A673 (cell line): ENCODE results near the gene SORL1. TPM values are rescaled to one million over a fixed set of nuclear protein-coding genes. Genes with fewer than 3 reads are reported as not detected.

Experiments used
- BruUV-seq: library from RNA; stranded (reverse); fragments of 400-500 nt; replicated peaks from 2 replicates; lab custom pipeline; 2021; lab: Mats Ljungman, UMichigan
- CTCF ChIA-PET: fragments of 300-600 bp; sonication (Branson Sonifier 250); formaldehyde crosslinking; loops from one replicate; lab custom pipeline; 2022; ENCODE audit warnings: antibody characterized with exemption; lab: Charles Lee
- POLR2A ChIA-PET: fragments of 300-600 bp; sonication (Branson Sonifier 250); formaldehyde crosslinking; loops from one replicate; lab custom pipeline; 2022; ENCODE audit warnings: antibody characterized with exemption; ENCODE audit not compliant: low non-redundant PET; lab: Charles Lee
- DNase-seq: peaks from one replicate; pipeline ENCODE4 v3.0.0-alpha.2; 2015; ENCODE audit warnings: low spot score
- H3K27ac ChIP-seq: fragments of 200-600 bp; sonication (generic); 2 replicates; pipeline ENCODE4 v1.5.1; 2016; ENCODE audit warnings: mixed run types, low read depth, mild to moderate bottlenecking, mixed read lengths, antibody characterized with exemption, low read length; ENCODE audit not compliant: poor library complexity, severe bottlenecking
- H3K27me3 ChIP-seq: fragments of 200-600 bp; sonication (generic); replicated peaks from 2 replicates; pipeline ENCODE4 v1.6.1; 2017; ENCODE audit warnings: mixed run types, low read depth, mild to moderate bottlenecking, mixed read lengths, antibody characterized with exemption, low read length; ENCODE audit not compliant: insufficient read depth, poor library complexity
- H3K36me3 ChIP-seq: fragments of 200-600 bp; sonication (generic); 2 replicates; pipeline ENCODE4 v1.6.1; 2016; ENCODE audit warnings: mixed run types, mild to moderate bottlenecking, mixed read lengths, antibody characterized with exemption, low read length; ENCODE audit not compliant: insufficient read depth, poor library complexity, severe bottlenecking
- H3K4me1 ChIP-seq: fragments of 200-600 bp; sonication (generic); 2 replicates; pipeline ENCODE4 v1.6.1; 2017; ENCODE audit warnings: mixed run types, mild to moderate bottlenecking, mixed read lengths, antibody characterized with exemption, low read length; ENCODE audit not compliant: insufficient read depth, poor library complexity, severe bottlenecking
- H3K4me3 ChIP-seq: fragments of 200-600 bp; sonication (generic); 2 replicates; pipeline ENCODE4 v1.5.1; 2016; ENCODE audit warnings: low read depth, mixed run types, mild to moderate bottlenecking, mixed read lengths, low read length; ENCODE audit not compliant: poor library complexity, severe bottlenecking
- H3K9me3 ChIP-seq: fragments of 200-600 bp; sonication (generic); 2 replicates; pipeline ENCODE4 v1.6.1; 2016; ENCODE audit warnings: mixed run types, low read depth, mild to moderate bottlenecking, mixed read lengths, antibody characterized with exemption, low read length; ENCODE audit not compliant: poor library complexity, severe bottlenecking
- EZH2 ChIP-seq: fragments of 200-600 bp; sonication (generic); IDR thresholded peaks from 2 replicates; pipeline ENCODE4 v1.6.1; 2017; ENCODE audit warnings: borderline replicate concordance, low read depth, mild to moderate bottlenecking, mixed read lengths, antibody characterized with exemption, low read length; ENCODE audit not compliant: poor library complexity, severe bottlenecking
- intact Hi-C: fragments of 100-400 bp; cut with micrococcal nuclease; formaldehyde crosslinking; loops from one replicate; pipeline ENCODE4 v1.10.0; 2022; ENCODE audit not compliant: unreplicated experiment
- total RNA-seq: library from RNA; stranded (reverse); gene quantifications from 2 replicates; pipeline ENCODE4 v1.2.3, GENCODE V29; 2021
- TF ChIP-seq, protein P1 (sequence below): fragments of 300-800, 200-600 bp; sonication (generic); conservative IDR thresholded peaks from 2 replicates; pipeline ENCODE4 v1.5.1; 2017; ENCODE audit warnings: low read depth, mild to moderate bottlenecking, antibody characterized with exemption, low read length, moderate library complexity, mixed read lengths

The SORL1 gene
- total RNA-seq, 1 experiment from 2014 or later: 0.95 TPM

DNA sequence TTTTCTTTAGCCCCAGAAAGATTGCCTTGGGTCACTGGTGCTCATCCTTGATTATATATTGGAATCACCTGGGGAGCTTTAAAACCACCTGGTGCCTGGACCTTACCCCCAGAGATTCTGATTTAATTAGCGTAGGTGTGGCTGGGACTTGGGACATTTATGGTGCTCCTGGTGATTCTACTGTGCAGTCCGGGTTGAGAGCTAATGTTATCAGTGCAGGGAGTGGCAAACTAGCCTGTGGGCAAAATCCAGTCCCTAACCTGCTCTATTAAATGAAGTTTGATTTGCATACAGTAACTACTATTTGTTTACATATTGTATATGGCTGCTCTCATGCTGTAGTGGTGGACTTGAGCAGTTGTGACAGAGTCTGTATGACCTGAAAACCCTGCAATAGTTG is 134.6 kb downstream of the SORL1 start:
- Histone ChIP-seq H3K27ac (no peak overlapping the region), H3K4me3 (no peak overlapping the region), H3K36me3 (no peaks in the 10 kb centered on the region), H3K9me3 (no peaks in the 10 kb centered on the region), H3K27me3 (no peaks in the 10 kb centered on the region), H3K4me1 (no peaks in the 10 kb centered on the region)
- TF ChIP-seq, protein P1, sequence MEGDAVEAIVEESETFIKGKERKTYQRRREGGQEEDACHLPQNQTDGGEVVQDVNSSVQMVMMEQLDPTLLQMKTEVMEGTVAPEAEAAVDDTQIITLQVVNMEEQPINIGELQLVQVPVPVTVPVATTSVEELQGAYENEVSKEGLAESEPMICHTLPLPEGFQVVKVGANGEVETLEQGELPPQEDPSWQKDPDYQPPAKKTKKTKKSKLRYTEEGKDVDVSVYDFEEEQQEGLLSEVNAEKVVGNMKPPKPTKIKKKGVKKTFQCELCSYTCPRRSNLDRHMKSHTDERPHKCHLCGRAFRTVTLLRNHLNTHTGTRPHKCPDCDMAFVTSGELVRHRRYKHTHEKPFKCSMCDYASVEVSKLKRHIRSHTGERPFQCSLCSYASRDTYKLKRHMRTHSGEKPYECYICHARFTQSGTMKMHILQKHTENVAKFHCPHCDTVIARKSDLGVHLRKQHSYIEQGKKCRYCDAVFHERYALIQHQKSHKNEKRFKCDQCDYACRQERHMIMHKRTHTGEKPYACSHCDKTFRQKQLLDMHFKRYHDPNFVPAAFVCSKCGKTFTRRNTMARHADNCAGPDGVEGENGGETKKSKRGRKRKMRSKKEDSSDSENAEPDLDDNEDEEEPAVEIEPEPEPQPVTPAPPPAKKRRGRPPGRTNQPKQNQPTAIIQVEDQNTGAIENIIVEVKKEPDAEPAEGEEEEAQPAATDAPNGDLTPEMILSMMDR: no peak
- no peak for TF ChIP-seq EZH2
- POLR2A ChIA-PET: no interaction called here
- no peak for DNase-seq
- CTCF ChIA-PET: no interaction called here
- BruUV-seq: no TSS peak
- intact Hi-C loops: no loop called here

DNA sequence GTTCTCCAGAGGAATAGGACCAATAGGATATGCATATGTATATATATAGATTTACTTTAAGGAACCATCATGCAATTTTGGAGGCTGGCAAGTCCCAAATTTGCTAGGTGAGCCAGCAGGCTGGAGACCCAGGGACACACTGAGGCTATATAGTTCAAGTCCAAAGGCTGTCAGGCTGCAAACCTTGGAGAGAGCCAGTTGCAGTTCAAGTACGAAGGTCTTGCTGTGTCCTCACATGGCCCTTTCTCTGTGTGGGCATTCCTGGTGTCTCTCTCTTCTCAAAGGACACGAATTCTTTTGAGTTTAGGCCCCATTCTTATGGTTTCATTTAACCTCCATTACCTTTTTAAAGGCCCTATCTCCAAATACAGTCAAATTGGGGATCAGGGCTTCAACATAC is 135.1 kb downstream of the SORL1 start:
- CTCF ChIA-PET: no interaction called here

DNA sequence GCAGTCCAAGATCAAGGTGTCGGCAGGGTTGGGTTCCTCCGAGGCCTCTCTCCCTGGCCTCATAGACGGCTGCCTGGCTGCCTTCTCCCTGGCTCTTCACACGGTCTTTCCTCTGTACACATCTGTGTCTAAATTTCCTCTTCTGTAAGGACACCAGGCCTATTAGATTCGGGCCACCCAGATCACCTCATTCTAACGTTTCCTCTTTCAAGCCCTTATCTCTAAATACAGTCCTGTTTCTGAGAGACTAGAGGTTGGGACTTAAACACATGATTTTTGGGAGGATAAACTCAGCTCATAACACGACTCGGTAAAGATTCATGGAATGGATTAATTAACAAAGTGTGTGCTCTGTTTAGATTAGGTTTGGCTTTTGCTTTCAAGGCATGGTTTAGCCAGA is 136.6 kb downstream of the SORL1 start:
- no peaks in the 10 kb centered on the region for H3K27me3 ChIP-seq
- no peaks in the 10 kb centered on the region for H3K9me3 ChIP-seq
- intact Hi-C loops: no loop called here
- DNase-seq: no peak
- no peak overlapping the region for H3K27ac ChIP-seq
- H3K36me3 ChIP-seq: no peaks in the 10 kb centered on the region
- H3K4me3 ChIP-seq: no peak overlapping the region
- ChIA-PET POLR2A (no interaction called here), CTCF (no interaction called here)
- no peak for TF ChIP-seq EZH2
- TF ChIP-seq, protein P1: no peak
- no TSS peak for BruUV-seq
- H3K4me1 ChIP-seq: no peaks in the 10 kb centered on the region

More for the DNA sequence above, 135.1 kb downstream of the SORL1 start:
- POLR2A ChIA-PET: no interaction called here
- Histone ChIP-seq H3K36me3 (no peaks in the 10 kb centered on the region), H3K4me3 (no peak overlapping the region), H3K27me3 (no peaks in the 10 kb centered on the region), H3K27ac (no peak overlapping the region), H3K9me3 (no peaks in the 10 kb centered on the region), H3K4me1 (no peaks in the 10 kb centered on the region)
- no peak for TF ChIP-seq EZH2
- TF ChIP-seq, protein P1: no peak
- no peak for DNase-seq
- BruUV-seq: no TSS peak
- intact Hi-C loops: no loop called here
